ENCODE data around the gene HCN4.

DNA sequence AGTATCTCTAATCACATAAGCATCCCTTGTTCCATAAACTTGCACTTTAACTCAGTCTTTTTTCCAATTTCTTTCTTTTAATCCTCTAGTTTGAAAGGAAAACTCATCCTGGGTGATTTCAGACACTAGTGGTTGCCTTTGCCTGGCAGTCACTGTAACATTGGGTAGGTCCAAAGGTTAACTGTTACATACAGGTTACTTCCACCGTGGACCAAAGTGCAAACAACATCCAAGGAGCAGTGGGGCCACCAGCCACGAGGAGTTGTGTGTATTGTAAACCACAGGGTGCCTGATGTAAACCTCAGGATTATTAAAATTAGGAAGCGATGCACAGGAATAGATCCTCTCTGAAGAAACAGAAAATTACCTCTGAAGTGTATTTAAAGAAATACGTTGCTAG lies 75.0 kb downstream of the HCN4 start:
- TF ChIP-seq EZH2 (IDR thresholded peaks at IDR 0.05) (no peak), POLR2AphosphoS5 (IDR thresholded peaks at IDR 0.05; ENCODE audit: borderline replicate concordance, low read depth, low read length) (no peak), FOXP2 (optimal IDR thresholded peaks at IDR 0.05; ENCODE audit: control extremely low read depth, extremely low read length, insufficient read depth) (no peak)
